H1 (cell line): ENCODE results near the gene LDLRAD4. TPM values are rescaled to one million over a fixed set of nuclear protein-coding genes. Genes with fewer than 3 reads are reported as not detected.

Experiments used
- CTCF ChIA-PET: fragments of 300-600 bp; sonication (Branson Sonifier 250); formaldehyde crosslinking; loops from one replicate; lab custom pipeline; 2021; ENCODE audit not compliant: partially characterized antibody; lab: Charles Lee
- POLR2A ChIA-PET: fragments of 300-600 bp; sonication (Branson Sonifier 250); formaldehyde crosslinking; loops from one replicate; lab custom pipeline; 2021; ENCODE audit warnings: inconsistent platforms; ENCODE audit not compliant: partially characterized antibody; lab: Charles Lee
- DNase-seq, 2 experiments: peaks; one replicate each; pipeline versions ENCODE4 v3.0.0 to v3.0.0-alpha.2; 2010 to 2022; ENCODE audit warnings: low spot score in 2 of 2, low read depth in 1 of 2, mixed read lengths in 1 of 2
- FAIRE-seq: peaks from 2 replicates; lab custom pipeline; 2011; peaks lifted over from hg19 to GRCh38; lab: Jason Lieb, UNC
- H2AFZ ChIP-seq: 2 replicates; pipeline ENCODE4 v1.8.1; 2012; ENCODE audit warnings: low read length, inconsistent platforms
- H2AK5ac ChIP-seq: 2 replicates; pipeline ENCODE4 v1.6.1; 2013; ENCODE audit warnings: low read depth, low read length
- H2BK120ac ChIP-seq: replicated peaks from 2 replicates; pipeline ENCODE3; 2013; ENCODE audit warnings: low read depth, low read length, inconsistent platforms
- H2BK12ac ChIP-seq: 2 replicates; pipeline ENCODE4 v1.6.1; 2013; ENCODE audit warnings: low read depth, low read length
- H2BK15ac ChIP-seq: 2 replicates; pipeline ENCODE4 v1.6.1; 2013; ENCODE audit warnings: low read length
- H2BK20ac ChIP-seq: 2 replicates; pipeline ENCODE4 v1.6.1; 2013; ENCODE audit warnings: low read length
- H2BK5ac ChIP-seq: 2 replicates; pipeline ENCODE4 v1.6.1; 2013; ENCODE audit warnings: low read depth, low read length
- H3K14ac ChIP-seq: 2 replicates; pipeline ENCODE4 v1.6.1; 2013; ENCODE audit warnings: inconsistent platforms; ENCODE audit not compliant: insufficient read length
- H3K18ac ChIP-seq: 2 replicates; pipeline ENCODE4 v1.6.1; 2013; ENCODE audit warnings: low read length; ENCODE audit errors: extremely low read depth
- H3K23ac ChIP-seq: 2 replicates; pipeline ENCODE4 v1.6.1; 2013; ENCODE audit warnings: inconsistent platforms; ENCODE audit not compliant: insufficient read length
- H3K23me2 ChIP-seq: 2 replicates; pipeline ENCODE4 v1.6.1; 2013; ENCODE audit warnings: low read depth, low read length
- H3K27ac ChIP-seq: 2 replicates; pipeline ENCODE4 v1.6.1; 2011; ENCODE audit warnings: low read depth, low read length, inconsistent platforms
- H3K27me3 ChIP-seq, 4 experiments: replicated peaks in 1 of 4; 1 replicate in 1 of 4; 2 replicates in 3 of 4; pipeline versions ENCODE4 v1.6.1 to v1.8.1; 2011 to 2013; ENCODE audit warnings: low read length in 3 of 4, mild to moderate bottlenecking in 3 of 4, inconsistent platforms in 2 of 4, mixed read lengths in 2 of 4, moderate library complexity in 1 of 4; ENCODE audit not compliant: control insufficient read depth in 3 of 4, insufficient read depth in 3 of 4; ENCODE audit errors: extremely low read depth in 1 of 4
- H3K36me3 ChIP-seq, 4 experiments: 2 replicates each; pipeline versions ENCODE4 v1.6.1 to v1.8.1; 2011 to 2013; ENCODE audit warnings: mild to moderate bottlenecking in 4 of 4, low read length in 3 of 4, moderate library complexity in 2 of 4, control low read depth in 1 of 4, inconsistent platforms in 1 of 4; ENCODE audit not compliant: insufficient read depth in 4 of 4, control insufficient read depth in 2 of 4
- H3K4ac ChIP-seq: replicated peaks from 2 replicates; pipeline ENCODE3; 2013; ENCODE audit warnings: low read length, low read depth, mixed read lengths, inconsistent platforms; ENCODE audit not compliant: insufficient read length
- H3K4me1 ChIP-seq, 4 experiments: replicated peaks in 1 of 4; 1 replicate in 1 of 4; 2 replicates in 3 of 4; pipeline versions ENCODE4 v1.6.1 to v1.8.1; 2011 to 2013; ENCODE audit warnings: low read length in 3 of 4, inconsistent platforms in 2 of 4, mixed read lengths in 1 of 4; ENCODE audit not compliant: insufficient read depth in 4 of 4, control insufficient read depth in 3 of 4
- H3K4me2 ChIP-seq, 2 experiments: 2 replicates each; pipeline versions ENCODE4 v1.6.1 to v1.8.1; 2011 to 2013; ENCODE audit warnings: low read depth in 2 of 2, low read length in 2 of 2, control low read depth in 1 of 2, inconsistent platforms in 1 of 2, mild to moderate bottlenecking in 1 of 2; ENCODE audit not compliant: insufficient read depth in 1 of 2
- H3K4me3 ChIP-seq, 4 experiments: fragments of 200-600, 300-600 bp in 1 of 4; sonication (generic), shearing (Covaris generic), sonication (Bioruptor Twin) in 1 of 4; 2 replicates each; pipeline versions ENCODE4 v1.5.1 to v1.8.1; 2011 to 2016; ENCODE audit warnings: low read length in 4 of 4, low read depth in 3 of 4, control low read depth in 2 of 4, inconsistent platforms in 2 of 4, mild to moderate bottlenecking in 2 of 4, mixed read lengths in 1 of 4, moderate library complexity in 1 of 4; ENCODE audit not compliant: insufficient read depth in 2 of 4; ENCODE audit errors: extremely low read depth in 1 of 4
- H3K56ac ChIP-seq: replicated peaks from 2 replicates; pipeline ENCODE3; 2013; ENCODE audit warnings: low read depth, mild to moderate bottlenecking, mixed read lengths, low read length, inconsistent platforms; ENCODE audit not compliant: insufficient read length
- H3K79me1 ChIP-seq: 2 replicates; pipeline ENCODE4 v1.6.1; 2013; ENCODE audit warnings: low read depth, low read length, control low read depth
- H3K79me2 ChIP-seq, 2 experiments: 2 replicates each; pipeline versions ENCODE4 v1.6.1 to v1.8.1; 2012 to 2013; ENCODE audit warnings: low read length in 2 of 2, mild to moderate bottlenecking in 2 of 2, inconsistent platforms in 1 of 2; ENCODE audit not compliant: insufficient read depth in 2 of 2, control insufficient read depth in 1 of 2
- H3K9ac ChIP-seq, 4 experiments: replicated peaks in 1 of 4; 1 replicate in 1 of 4; 2 replicates in 3 of 4; pipeline versions ENCODE4 v1.6.1 to v1.8.1; 2011 to 2013; ENCODE audit warnings: low read depth in 3 of 4, low read length in 3 of 4, control low read depth in 2 of 4, mild to moderate bottlenecking in 2 of 4, moderate library complexity in 2 of 4, inconsistent platforms in 1 of 4; ENCODE audit errors: extremely low read depth in 1 of 4
- H3K9me3 ChIP-seq, 2 experiments: 2 replicates each; pipeline versions ENCODE4 v1.6.1 to v1.8.1; 2012 to 2013; ENCODE audit warnings: mild to moderate bottlenecking in 2 of 2, moderate library complexity in 2 of 2, control low read depth in 1 of 2, inconsistent platforms in 1 of 2, low read depth in 1 of 2, low read length in 1 of 2, mixed read lengths in 1 of 2; ENCODE audit not compliant: insufficient read depth in 2 of 2
- H4K20me1 ChIP-seq, 2 experiments: replicated peaks in 1 of 2; 2 replicates each; pipeline versions ENCODE3 to v1.8.1; 2011 to 2013; ENCODE audit warnings: inconsistent platforms in 2 of 2, low read length in 2 of 2, mild to moderate bottlenecking in 1 of 2; ENCODE audit not compliant: insufficient read depth in 2 of 2, control insufficient read depth in 1 of 2
- H4K5ac ChIP-seq: 2 replicates; pipeline ENCODE4 v1.6.1; 2013; ENCODE audit warnings: low read length, low read depth, mixed read lengths, inconsistent platforms; ENCODE audit not compliant: insufficient read length
- H4K8ac ChIP-seq: 2 replicates; pipeline ENCODE4 v1.8.0; 2013; ENCODE audit warnings: mild to moderate bottlenecking, moderate library complexity, low read length, inconsistent platforms; ENCODE audit not compliant: insufficient read depth; ENCODE audit errors: extremely low read depth
- H4K91ac ChIP-seq: replicated peaks from 2 replicates; pipeline ENCODE3; 2013; ENCODE audit warnings: low read length, mixed read lengths, inconsistent platforms; ENCODE audit not compliant: insufficient read length
- BRCA1 ChIP-seq: IDR thresholded peaks from 2 replicates; pipeline ENCODE4 v1.6.1; 2012; ENCODE audit warnings: low read depth, low read length, improper control_type of control experiment
- EP300 ChIP-seq, 2 experiments: IDR thresholded peaks; 1 replicate in 1 of 2; 2 replicates in 1 of 2; pipeline ENCODE4 v1.6.1; 2011 to 2012; ENCODE audit warnings: low read depth in 2 of 2, low read length in 2 of 2, mild to moderate bottlenecking in 2 of 2, borderline replicate concordance in 1 of 2, inconsistent platforms in 1 of 2, moderate library complexity in 1 of 2
- EZH2 ChIP-seq: fragments of 200-600 bp; sonication (generic); IDR thresholded peaks from 2 replicates; pipeline ENCODE4 v1.7.1; 2012; ENCODE audit warnings: low read depth, mild to moderate bottlenecking, moderate library complexity, low read length, inconsistent platforms; ENCODE audit not compliant: severe bottlenecking
- GABPA ChIP-seq: IDR thresholded peaks from 2 replicates; pipeline ENCODE4 v1.6.1; 2011; ENCODE audit warnings: mild to moderate bottlenecking, low read length, moderate library complexity, borderline replicate concordance; ENCODE audit not compliant: insufficient read depth
- KDM5A ChIP-seq: fragments of 200-600 bp; IDR thresholded peaks from 2 replicates; pipeline ENCODE4 v1.7.1; 2012; ENCODE audit warnings: mild to moderate bottlenecking, low read length, inconsistent platforms, mixed read lengths
- NANOG ChIP-seq: IDR thresholded peaks from 2 replicates; pipeline ENCODE4 v1.6.1; 2011; ENCODE audit warnings: low read length, low read depth, mild to moderate bottlenecking, inconsistent platforms; ENCODE audit not compliant: insufficient read depth, poor library complexity, severe bottlenecking
- RNF2 ChIP-seq: fragments of 200-900, 300-1000 bp; sonication (generic); IDR thresholded peaks from 2 replicates; pipeline ENCODE4 v1.7.1; 2016; ENCODE audit warnings: borderline replicate concordance, low read depth, mild to moderate bottlenecking, antibody characterized with exemption, low read length; ENCODE audit not compliant: poor library complexity, severe bottlenecking; ENCODE audit errors: missing control alignments
- SAP30 ChIP-seq: fragments of 300-600 bp; sonication (generic); IDR thresholded peaks from 2 replicates; pipeline ENCODE4 v1.7.1; 2012; ENCODE audit warnings: low read length, moderate library complexity, mild to moderate bottlenecking, inconsistent platforms; ENCODE audit not compliant: insufficient read depth, insufficient replicate concordance
- SIX5 ChIP-seq: IDR thresholded peaks from 2 replicates; pipeline ENCODE4 v1.6.1; 2011; ENCODE audit warnings: mild to moderate bottlenecking, low read depth, low read length
- SP2 ChIP-seq: IDR thresholded peaks from 2 replicates; pipeline ENCODE4 v1.6.1; 2012; ENCODE audit warnings: mild to moderate bottlenecking, low read length, inconsistent platforms
- YY1 ChIP-seq: IDR thresholded peaks from 2 replicates; pipeline ENCODE4 v1.6.1; 2011; ENCODE audit warnings: low read depth, mild to moderate bottlenecking, low read length
- WGBS, 2 experiments: shearing (Covaris generic) in 1 of 2; methylation state at CpG; one replicate each; pipeline versions ENCODE4 v1.1.6 to v1.1.7; 2013 to 2015; ENCODE audit warnings: low lambda C conversion rate in 2 of 2, mixed read lengths in 2 of 2, inconsistent platforms in 1 of 2, low coverage in 1 of 2, missing lambda C conversion rate in 1 of 2; ENCODE audit not compliant: insufficient replicate concordance in 2 of 2, insufficient coverage in 1 of 2, insufficient read length in 1 of 2; ENCODE audit errors: extremely low coverage in 1 of 2, missing lambda C conversion rate in 1 of 2; 5-methylcytosine and 5-hydroxymethylcytosine counted together
- polyA plus RNA-seq, 7 experiments: library from polyadenylated mRNA; depleted of rRNA in 3 of 7; stranded (reverse) in 5 of 7; unstranded in 2 of 7; fragments of >200 nt in 5 of 7; fragments of 200-250 nt in 2 of 7; gene quantifications; 1 replicate in 5 of 7; 2 replicates in 1 of 7; 4 replicates in 1 of 7; pipeline versions ENCODE4 v1.2.1 to v1.2.3, GENCODE V29; 2011 to 2013; ENCODE audit warnings: missing spikeins in 2 of 7, mixed read lengths in 2 of 7
- total RNA-seq: library from RNA; stranded (reverse); fragmentation: NEBNext Ultra II Directional; extraction: Animal tissue kit (Norgen Biotek cat#: 25700); gene quantifications from 2 replicates; pipeline ENCODE4 v1.2.1, GENCODE V29; 2021
- TF ChIP-seq, protein P1 (sequence below): IDR thresholded peaks from 2 replicates; pipeline ENCODE4 v1.6.1; 2011; ENCODE audit warnings: low read length, improper control_type of control experiment

LDLRAD4 gene
- total and polyA plus RNA-seq, 2 of the 8 experiments (the other 6 are each of a cell fraction or from before 2014, with no cell fraction given), result 0.77 to 1.4 TPM

DNA sequence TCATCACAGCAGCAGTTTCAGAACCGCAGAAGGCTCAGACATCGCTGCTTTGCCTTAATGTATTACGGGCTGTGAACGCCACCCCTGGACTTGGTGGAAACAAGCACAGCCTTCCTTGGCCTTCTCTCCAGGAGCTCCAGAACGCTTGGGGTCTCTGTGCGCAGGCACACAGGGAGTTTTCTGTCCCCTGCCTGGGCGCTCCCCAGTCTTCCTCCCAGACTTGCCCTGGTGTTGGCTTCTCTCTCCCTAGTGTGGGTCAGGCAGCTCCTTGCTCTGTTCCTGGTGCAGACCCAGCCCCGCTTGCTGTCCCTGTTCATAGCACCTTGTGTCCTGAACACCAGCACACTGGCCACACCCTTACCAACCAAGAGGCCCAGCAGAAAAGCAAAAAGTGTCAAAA is 404.2 kb downstream of the LDLRAD4 start:
- no peak overlapping the region for H3K18ac ChIP-seq
- FAIRE-seq, result no peak
- no peak overlapping the region for H4K8ac ChIP-seq
- H2BK15ac ChIP-seq, result no peak overlapping the region
- H3K56ac ChIP-seq, result no peak overlapping the region
- H3K23me2 ChIP-seq, result no peaks in the 10 kb centered on the region
- no peak overlapping the region for H3K23ac ChIP-seq
- no peak overlapping the region for H2BK20ac ChIP-seq
- H4K91ac ChIP-seq, result no peak overlapping the region
- H2BK12ac ChIP-seq, result no peak overlapping the region
- no peak overlapping the region for H2AFZ ChIP-seq
- no peaks in the 10 kb centered on the region for H3K9me3 ChIP-seq
- no peak overlapping the region for H3K4me2 ChIP-seq
- no peak overlapping the region for H4K5ac ChIP-seq
- H3K4me3 ChIP-seq, result no peak overlapping the region
- ChIA-PET CTCF (interaction anchor here (0.8 to 3.7 kb wide), 6 partner anchors 9 to 201 kb away, joined by 3 to 14 read pairs (median 4); partner anchors contain the start of gene MC5R), POLR2A (no interaction called here)
- no peaks in the 10 kb centered on the region for H3K36me3 ChIP-seq
- H2AK5ac ChIP-seq, result 0 out of 2 replicates have a peak overlapping the region, but pooled peaks have one; percentile 6
- DNase-seq, result no peak
- H3K4ac ChIP-seq, result no peak overlapping the region
- no peaks in the 10 kb centered on the region for H3K27me3 ChIP-seq
- no peaks in the 10 kb centered on the region; the same call in 1 of the 2 replicates for H3K79me1 ChIP-seq
- H3K4me1 ChIP-seq, result no peaks in the 10 kb centered on the region
- WGBS, 2 experiments, result 87% methylated on average over 8 of the region's 8 CpGs; no CpG with 5 or more reads in 1 of the 2 experiments
- no peaks in the 10 kb centered on the region for H4K20me1 ChIP-seq
- no peak overlapping the region for H3K9ac ChIP-seq
- no peak overlapping the region for H2BK120ac ChIP-seq
- H3K79me2 ChIP-seq, result no peaks in the 10 kb centered on the region
- no peak overlapping the region for H3K27ac ChIP-seq
- no peak overlapping the region for H3K14ac ChIP-seq
- no peak overlapping the region for H2BK5ac ChIP-seq
- no peak for TF ChIP-seq RNF2
- no peak for TF ChIP-seq YY1
- no peak for TF ChIP-seq GABPA
- TF ChIP-seq EP300 (IDR thresholded peaks at IDR 0.05; ENCODE audit: borderline replicate concordance in 1 of 2, low read depth in 2 of 2, low read length in 2 of 2), result no peak
- TF ChIP-seq SIX5, result no peak
- TF ChIP-seq, protein P1, sequence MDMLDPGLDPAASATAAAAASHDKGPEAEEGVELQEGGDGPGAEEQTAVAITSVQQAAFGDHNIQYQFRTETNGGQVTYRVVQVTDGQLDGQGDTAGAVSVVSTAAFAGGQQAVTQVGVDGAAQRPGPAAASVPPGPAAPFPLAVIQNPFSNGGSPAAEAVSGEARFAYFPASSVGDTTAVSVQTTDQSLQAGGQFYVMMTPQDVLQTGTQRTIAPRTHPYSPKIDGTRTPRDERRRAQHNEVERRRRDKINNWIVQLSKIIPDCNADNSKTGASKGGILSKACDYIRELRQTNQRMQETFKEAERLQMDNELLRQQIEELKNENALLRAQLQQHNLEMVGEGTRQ, result no peak
- TF ChIP-seq EZH2, result no peak
- TF ChIP-seq SP2, result no peak
- TF ChIP-seq KDM5A, result no peak
- no peak for TF ChIP-seq SAP30
- no peak for TF ChIP-seq BRCA1
- no peak for TF ChIP-seq NANOG
